ENCODE results near the gene KRT86.
A peak's percentile ranks its signal among the peaks of the same experiment; 100 is the strongest.
"Not testable (repeated sequence)": the region's sequence is repeated elsewhere in the genome, so short reads cannot be mapped to it uniquely, and the experiment has no call there.

KRT86 gene

DNA sequence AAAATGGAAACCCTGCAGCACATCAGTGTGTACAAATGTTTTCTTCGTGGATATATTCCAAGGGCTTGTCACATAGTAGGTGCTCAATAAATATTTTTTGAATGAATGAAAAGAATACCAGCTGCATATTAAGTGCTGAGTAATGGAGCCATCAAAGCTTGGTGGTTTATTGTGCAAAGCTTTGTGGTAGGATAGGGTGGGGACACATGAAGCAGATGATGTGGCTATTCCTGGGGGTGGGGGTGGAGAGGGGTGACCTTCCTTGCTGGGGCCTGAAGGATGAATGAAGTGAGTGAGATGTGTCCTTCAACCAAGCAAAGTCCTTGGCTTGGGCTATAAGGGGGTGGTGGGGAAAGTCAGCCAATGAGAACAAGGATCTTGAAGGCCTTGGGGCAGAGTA lies 21.2 kb downstream of the KRT86 start:
- no peak for DNase-seq

DNA sequence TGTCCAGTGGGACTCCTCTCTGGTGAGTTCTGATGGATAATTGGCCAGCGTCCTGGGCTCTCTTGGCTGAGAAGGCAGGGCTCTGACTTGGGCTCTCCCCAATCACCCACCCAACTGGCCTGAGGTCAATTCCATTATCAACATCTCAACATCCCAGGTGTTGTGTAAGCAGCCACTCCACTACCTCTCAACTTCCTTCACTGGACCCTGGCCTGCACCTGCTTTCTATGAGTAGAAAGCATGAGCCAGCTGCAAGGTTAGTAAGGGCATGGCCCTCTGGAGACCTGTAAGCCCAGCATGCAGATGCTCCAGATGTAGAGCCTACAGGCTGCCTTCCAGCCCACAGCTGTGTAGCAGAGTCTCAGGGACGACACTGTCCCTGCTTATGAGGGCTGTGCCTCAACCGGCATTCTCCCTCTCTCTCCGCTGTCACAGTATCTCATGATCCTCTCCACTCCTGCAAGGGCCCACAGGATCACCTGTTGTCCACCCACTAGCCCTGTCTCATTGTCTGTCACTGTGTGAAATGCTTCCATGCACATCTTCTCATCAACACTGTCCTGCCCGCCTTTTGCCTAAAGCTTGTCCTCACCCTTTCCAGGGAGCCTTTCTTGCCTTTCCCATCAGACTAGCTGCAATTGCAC lies 22.2 kb downstream of the KRT86 start:
- no peak for DNase-seq

- no peak for DNase-seq
These were observed 24.3 kb downstream of the KRT86 start for GRCh38 chr12:52298677-52299190.

GRCh38 chr12:52300796-52301691 lies 26.6 kb downstream of the KRT86 start:
- DNase-seq: no peak

DNA sequence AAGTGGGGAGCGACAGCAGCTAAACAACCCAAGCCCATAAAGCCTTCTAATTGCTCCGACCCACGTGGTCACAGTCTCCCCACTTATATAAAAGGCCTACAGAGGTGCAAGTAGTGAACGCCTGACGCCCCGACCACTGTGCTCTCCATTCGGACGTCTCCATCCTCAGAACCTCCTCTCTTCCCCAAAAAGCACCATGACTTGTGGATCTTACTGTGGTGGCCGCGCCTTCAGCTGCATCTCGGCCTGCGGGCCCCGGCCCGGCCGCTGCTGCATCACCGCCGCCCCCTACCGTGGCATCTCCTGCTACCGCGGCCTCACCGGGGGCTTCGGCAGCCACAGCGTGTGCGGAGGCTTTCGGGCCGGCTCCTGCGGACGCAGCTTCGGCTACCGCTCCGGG lies 27.3 kb downstream of the KRT86 start:
- not testable (repeated sequence) for DNase-seq

DNA sequence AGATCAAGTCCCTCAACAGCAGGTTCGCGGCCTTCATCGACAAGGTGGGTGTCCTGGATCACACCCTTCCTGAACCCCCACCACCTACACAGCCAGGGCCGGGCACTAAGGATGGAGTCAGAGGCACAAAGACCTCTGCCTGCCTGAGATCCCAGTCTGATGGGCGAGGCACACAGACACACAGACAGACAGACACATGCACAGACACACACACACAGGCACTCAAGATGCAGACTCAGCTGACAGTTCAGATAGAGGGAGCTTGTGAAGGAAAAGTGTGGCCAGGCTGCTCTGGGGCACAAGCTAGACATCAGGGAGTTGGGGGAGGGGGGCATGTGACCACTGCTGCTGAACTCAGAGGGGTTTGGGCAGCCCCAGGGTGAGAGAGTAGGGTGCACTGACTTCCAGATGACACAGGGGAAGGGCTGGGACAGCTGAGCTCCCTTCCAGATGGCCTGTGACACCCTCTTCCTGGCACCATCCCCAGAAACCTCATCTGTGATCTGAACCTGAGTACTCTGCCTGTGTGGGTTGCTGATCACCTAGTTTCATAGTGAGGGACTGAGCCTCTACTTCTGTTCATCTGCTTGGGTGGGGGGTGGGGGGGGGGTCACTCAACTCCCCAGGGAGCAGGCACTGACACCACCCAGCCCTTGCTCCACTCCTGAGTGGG lies 27.9 kb downstream of the KRT86 start:
- DNase-seq: not testable (repeated sequence)

DNA sequence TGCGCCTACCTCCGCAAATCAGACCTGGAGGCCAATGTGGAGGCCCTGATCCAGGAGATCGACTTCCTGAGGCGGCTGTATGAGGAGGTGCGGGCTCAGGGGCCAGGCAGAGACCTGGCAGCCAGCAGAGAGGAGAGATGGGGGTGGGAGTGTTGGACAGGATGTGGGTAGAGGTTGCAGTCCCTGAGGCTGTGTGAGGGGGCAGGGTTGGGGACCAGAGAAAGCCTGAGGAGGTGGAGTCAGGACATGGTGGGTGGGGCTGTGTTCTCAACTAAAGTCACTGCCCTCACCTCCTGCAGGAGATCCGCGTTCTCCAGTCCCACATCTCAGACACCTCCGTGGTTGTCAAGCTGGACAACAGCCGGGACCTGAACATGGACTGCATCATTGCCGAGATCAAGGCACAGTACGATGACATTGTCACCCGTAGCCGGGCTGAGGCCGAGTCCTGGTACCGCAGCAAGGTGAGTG lies 30.5 kb downstream of the KRT86 start:
- DNase-seq: not testable (repeated sequence)

DNA sequence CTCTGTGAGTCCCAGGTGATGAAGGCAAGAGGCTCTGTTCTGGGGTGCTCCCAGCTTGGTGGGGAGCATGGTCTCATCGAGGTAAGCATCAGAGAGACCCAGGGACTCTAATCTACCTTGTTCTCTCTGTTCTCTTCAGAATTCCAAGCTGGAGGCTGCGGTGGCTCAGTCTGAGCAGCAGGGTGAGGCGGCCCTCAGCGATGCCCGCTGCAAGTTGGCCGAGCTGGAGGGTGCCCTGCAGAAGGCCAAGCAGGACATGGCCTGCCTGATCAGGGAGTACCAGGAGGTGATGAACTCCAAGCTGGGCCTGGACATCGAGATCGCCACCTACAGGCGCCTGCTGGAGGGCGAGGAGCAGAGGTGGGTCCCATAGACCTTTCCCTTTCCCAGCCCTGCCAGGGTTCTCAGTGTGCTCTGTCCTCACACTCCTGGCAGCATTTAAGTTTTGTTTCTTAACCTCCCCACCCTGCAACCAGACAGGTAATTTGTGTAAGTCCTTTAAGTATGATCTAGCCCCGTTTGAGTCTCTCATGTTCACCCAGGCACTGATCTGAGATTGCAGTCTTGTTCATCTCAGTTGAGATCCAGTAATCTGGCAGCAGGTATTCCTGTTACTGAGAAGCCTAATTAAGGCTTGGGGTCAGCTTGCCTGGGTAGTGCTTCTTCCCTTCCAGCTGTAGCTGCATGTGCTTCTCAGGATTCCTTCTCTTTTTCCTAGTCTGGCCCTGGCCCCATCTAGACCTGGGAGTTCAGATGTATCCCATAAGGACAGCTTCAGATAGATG lies 31.7 kb downstream of the KRT86 start:
- DNase-seq: no peak

DNA sequence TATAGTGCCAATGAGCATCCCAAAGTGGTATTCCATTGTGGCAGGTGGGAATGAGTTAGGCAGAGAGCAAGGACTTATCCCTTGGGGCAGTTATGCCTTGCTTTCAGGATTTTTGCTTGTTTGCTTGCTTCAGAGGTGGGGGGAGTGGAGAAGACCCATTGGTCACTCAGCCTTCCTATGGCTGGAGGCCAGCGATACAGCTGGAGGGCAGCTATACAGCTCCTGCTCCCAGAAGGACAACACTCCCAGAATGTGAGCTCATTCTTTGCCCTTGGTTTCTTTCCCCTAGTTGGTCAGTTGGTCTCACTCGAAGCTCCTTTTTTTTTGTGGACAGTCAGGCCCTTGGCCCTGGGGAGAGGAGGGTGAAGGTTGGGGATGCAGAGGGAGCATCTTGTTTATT lies 32.3 kb downstream of the KRT86 start:
- DNase-seq: no peak

DNA sequence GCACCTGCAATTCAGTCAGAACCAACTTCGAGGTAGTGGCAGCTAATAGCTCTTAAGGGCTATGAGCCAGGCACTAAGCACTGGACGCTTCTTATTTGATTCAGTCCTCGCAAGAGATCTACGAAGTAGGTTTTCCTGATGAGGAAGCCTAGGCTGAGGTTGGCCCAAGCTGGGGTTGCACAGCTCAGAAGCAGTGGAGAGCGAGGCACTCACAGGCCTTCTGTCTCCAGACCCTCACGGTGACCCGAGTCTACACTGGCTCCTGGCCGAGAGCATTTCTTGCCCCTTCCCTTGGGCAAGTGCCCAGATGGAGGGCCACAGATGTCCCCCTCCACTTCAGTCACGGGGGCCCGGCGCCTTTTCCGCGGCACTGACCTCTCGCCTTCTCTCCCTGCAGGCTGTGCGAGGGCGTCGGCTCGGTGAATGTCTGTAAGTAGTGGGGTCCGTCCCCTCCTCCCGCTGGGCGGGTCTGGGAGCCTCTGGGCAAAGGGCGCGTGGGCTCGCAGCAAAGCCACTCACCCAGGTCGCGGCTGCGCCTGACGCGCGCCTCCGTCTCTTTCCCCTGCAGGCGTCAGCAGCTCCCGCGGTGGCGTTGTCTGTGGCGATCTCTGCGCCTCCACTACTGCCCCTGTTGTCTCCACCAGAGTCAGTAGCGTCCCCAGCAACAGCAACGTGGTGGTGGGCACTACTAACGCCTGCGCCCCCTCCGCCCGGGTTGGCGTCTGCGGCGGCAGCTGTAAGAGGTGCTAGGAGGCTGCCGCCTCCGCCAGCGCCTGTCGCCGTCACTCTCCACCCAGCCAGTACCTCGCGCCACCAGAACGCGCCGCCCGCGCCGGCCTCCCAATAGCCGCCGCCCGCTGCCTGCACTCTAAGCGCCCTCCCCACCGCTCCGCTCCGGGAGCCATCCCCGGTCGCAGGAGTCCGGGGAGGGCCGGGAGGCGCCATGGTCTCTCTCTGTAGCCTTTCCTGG lies 33.7 kb downstream of the KRT86 start:
- peak; percentile 8 to 51 for DNase-seq

- no peak for DNase-seq
These were observed 34.5 kb downstream of the KRT86 start for GRCh38 chr12:52308806-52309425.

DNA sequence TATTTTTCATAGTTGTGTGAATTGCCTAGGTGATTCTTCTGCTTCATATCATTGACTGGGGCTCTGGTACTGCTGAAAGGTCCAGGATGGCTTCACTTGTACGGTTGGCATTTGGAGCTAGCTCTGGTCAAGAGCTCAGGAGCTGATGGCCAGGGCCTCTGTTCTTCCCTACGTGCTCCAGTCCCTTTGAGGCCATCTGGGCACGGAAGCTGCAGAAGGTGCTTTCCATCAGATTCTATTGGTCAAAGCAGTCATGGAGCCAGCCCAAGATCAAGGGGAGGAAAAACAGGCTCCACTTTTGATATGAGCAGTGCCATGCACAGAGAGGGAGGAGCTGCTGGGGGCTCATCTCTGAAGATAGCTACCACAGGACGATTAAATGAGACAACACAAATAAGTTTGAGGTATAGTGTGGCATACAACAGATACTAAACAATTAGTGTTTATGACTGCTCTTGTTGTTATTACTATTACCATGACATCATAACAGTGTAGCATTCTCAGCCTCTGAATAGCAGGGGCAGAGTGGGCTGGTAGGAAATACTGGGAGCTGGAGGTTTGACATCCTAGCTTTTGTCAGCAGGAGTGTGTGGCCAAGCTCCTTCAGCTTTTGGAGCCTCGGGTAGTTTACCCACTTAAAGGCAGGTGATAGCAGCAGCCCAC lies 36.3 kb downstream of the KRT86 start:
- no peak for DNase-seq

DNA sequence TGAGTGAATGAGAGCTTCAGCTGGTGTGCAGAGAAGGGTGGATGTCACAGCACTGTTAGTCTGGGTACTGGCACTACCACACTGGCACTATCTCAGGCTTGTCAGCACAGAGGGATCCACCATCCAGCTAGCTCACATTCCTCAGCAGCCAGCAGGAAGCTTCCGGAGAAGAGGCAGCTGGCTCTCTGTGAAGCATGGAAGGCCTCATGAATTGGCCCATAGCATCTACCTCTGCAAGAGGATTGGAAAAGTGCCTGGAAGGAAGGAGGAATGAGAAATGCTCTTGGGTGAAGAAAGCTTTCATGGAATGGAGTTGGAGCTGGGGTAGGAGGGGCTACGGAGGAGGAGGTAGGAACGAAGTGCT lies 36.8 kb downstream of the KRT86 start:
- DNase-seq: no peak

DNA sequence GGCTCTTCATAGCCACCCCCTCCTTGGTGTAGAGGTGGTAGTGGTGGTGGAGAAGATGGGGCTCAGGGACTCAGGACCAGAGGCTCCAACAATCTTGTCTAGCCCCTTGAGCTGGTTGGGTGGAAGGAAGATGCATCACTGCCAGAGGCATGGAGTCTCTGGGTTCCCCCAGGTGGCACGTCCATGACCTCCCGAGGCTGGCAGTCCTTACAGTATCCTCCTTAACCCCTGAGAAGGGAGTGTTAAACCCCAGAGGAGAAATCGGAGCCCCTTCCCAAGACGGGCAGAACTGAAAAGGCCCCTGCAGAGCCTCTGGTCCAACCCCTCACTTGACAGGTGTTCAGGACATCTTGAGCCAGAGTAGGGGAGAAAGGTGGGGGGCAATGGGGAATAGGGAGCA lies 37.6 kb downstream of the KRT86 start:
- no peak for DNase-seq

GRCh38 chr12:52313461-52313860 lies 39.0 kb downstream of the KRT86 start:
- no peak for DNase-seq

DNA sequence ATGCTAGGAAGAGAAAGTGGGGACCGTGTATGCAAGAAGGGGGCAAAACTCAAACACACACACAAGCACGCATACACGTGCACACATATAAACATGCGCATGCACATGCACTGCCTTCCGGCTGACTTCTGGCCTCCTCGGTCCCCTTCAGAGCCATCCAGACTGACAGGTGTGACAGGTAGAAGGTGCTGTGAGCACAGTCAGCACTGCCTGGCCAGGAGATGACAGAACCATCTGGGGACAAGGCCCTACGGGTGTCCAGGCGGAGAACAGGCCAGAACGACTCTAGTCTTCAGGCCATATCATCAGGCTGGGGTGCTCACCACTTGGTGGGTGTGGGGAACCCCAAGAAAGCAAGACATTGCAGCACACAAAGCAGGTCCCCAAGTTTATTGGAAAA lies 39.5 kb downstream of the KRT86 start:
- DNase-seq: no peak

DNA sequence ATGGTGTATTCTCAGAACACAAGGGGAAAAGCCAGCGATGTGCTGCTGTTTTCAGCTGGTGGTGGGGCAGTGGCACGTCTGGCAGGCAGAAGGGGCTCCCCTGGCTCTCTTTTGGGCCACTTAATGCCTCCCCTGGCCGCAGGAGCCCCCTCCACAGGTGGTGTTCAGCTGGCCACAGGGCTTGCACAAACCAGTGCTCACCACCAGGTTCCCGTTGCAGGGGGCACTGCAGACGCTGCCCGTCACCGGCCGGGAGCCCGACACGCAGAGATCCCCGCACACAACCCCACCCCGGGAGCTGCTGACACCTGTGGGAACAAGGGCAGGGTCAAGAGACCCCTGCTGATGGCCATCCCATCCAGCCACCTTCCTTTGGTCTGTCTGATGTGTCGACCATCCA lies 40.1 kb downstream of the KRT86 start:
- DNase-seq: no peak

DNA sequence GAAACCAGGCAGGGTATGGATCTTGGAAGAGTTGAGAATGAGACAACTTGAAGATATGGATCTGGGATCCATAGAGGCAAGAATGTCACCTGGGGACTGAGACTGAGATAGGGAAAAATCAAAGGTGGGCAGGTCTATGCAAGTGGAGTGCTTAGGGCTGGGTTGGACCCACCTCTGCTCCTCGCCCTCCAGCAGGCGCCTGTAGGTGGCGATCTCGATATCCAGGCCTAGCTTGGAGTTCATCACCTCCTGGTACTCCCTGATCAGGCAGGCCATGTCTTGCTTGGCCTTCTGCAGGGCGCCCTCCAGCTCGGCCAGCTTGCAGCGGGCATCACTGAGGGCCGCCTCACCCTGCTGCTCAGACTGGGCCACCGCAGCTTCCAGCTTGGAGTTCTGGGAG lies 41.3 kb downstream of the KRT86 start:
- DNase-seq: peak; percentile 18 to 20

GRCh38 chr12:52316290-52316689 lies 41.8 kb downstream of the KRT86 start:
- DNase-seq: no peak

- DNase-seq: no peak
These were observed 42.3 kb downstream of the KRT86 start for GRCh38 chr12:52316701-52317100.
